GM19035 (cell line): ENCODE data around the gene PEX14.
A peak's percentile ranks its signal among the peaks of the same experiment; 100 is the strongest.
"Not testable (repeated sequence)": the region's sequence is repeated elsewhere in the genome, so short reads cannot be mapped to it uniquely, and the experiment has no call there.

Source experiments
- ATAC-seq: cut with Tn5 transposase; IDR thresholded peaks from one replicate; pipeline ENCODE4 v1.9.1; 2021; ENCODE audit not compliant: unreplicated experiment

PEX14 gene

DNA sequence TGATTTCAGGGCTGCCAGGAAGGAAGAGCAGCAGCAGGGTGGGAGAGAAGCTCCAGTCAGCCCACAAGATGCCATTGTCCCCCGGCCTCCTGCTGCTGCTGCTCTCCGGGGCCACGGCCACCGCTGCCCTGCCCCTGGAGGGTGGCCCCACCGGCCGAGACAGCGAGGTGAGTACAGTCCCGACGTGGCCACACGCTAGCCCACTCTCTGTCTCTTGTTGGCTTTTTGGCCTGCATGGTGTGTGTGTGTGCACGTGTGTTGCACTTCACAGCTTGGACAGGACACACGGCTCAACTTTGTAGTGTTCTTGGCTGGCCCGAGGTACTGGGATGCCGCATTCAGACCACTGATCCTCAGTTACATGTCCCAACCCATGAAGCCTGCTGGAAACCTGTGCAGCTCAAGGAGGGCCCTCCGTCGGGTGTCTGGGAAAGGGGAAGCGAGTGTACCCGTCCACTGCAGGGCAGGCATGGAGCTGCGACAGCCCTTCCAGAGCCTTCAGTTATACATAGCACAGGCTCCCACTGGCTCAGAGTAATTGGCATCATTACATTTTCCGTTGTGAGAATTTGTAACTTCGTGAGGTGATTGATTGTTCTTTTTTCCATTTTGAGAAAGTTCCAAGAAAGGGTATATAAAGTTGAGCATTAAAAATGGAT is 24.5 kb upstream of the PEX14 start:
- no peak for ATAC-seq

DNA sequence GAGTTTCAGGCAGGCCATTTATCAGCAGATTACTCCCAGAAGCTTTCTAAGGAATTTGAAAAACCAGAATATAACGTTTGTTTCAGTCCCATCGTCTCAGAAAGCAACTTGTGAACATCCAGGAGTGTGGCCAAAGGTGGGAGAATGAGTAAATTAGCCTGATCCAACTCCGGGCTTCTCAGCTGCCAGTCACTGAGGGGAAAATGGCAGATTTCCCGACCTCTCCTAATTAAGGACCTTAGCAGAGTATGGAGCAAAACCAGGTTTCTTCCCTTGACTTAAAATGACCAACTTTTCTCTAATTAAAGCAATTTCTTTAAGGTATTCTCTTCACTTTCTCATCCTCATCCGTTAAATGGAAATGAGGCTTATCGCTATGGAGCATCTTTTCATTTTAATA is 23.9 kb upstream of the PEX14 start:
- ATAC-seq, result no peak

DNA sequence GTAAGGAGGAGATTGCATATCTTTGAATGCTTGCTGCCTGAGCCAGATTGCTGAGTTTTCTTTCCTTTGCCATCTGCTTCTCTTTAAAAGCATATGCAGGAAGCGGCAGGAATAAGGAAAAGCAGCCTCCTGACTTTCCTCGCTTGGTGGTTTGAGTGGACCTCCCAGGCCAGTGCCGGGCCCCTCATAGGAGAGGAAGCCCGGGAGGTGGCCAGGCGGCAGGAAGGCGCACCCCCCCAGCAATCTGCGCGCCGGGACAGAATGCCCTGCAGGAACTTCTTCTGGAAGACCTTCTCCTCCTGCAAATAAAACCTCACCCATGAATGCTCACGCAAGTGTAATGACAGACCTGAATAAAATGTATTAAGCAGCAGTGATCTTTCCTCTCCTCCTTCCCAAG is 23.5 kb upstream of the PEX14 start:
- no peak for ATAC-seq

DNA sequence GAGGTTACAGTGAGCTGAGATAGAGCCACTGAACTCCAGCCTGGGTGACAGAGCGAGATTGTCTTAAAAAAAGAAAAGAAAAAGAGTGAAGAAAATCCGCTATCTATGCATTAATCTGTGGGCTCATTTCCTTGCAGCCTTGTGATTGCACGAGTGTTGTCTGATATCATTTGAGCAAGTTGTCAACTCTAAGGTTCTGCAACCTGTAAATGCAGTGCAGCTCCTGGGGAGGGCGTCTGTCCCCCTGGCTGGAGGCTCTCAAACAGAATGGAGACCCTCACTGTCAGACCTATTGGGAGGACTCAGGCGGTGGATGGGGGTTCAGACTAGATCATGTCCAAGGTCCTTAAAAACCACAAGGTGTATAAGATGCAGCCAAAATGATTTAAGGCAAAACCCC is 18.7 kb upstream of the PEX14 start:
- ATAC-seq, result no peak

DNA sequence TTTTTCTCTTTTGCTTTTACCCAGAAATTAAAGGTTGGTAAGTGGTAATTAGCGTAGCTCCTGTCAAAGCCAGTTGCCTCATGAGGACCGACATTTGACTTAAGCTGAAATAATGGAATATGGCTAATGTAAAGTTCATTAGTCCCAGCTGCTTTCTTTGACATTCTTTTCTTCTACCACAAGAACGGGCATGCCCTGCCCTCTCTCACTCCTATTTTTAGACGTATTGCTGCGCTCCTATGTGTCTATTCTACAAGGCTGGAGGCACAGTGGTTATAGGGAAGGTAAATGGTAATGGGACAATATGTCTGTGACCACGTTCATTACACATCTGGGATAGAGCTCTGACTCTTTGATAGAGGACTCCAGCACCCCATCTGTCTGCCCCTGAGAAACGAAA is 18.1 kb upstream of the PEX14 start:
- ATAC-seq, result no peak

DNA sequence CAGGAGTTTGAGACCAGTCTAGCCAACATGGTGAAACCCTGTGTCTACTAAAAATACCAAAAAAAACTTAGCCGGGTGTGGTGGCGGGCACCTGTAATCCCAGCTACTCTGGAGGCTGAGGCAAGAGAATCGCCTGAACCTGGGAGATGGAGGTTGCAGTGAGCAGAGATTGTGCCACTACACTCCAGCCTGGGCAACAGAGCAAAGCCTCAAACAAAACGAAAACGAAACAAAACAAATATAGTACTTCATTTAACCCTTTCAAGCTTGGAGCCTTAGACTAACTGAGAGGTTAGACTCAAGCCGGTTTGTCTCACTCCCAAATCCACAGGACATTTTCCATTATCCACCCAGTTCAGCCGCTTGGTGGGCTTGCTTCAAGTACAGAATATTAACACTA is 17.3 kb upstream of the PEX14 start:
- ATAC-seq, result not testable (repeated sequence)

DNA sequence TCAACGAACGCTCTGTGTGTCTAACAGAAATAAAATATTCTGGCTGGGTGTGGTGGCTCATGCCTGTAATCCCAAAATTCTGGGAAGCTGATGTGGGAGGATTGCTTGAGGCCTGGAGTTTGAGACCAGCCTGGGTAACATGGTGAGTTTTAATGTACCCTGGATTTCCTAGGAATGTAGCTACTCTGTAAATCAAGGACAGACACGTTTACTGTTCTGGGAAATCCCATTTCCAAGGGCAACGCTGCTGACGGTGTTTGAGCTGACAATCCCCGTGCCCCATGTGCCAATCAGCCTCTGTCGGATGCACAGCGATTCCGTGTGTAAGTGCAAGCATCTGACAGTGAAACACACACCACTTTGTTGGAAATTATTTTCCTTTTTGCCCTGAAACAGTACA is 16.9 kb upstream of the PEX14 start:
- ATAC-seq, result no peak

DNA sequence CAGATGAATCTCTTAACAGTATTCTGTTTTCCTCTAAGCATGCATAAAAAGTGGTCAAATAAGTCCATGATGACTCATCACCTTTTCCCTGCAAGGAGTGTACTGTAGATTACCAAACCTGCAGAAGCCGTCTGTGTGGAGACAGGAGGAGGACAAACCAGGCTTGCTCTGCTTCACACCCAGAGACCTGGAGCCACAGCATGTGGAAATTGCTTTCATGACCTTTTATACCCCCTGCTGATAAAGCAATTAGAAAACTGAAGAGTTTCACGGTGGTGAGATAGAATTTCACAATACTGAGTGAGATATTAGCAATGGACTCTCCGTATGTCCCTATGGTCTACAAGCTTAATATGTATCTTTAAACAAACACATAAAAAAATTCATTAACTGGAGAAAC is 15.6 kb upstream of the PEX14 start:
- no peak for ATAC-seq

DNA sequence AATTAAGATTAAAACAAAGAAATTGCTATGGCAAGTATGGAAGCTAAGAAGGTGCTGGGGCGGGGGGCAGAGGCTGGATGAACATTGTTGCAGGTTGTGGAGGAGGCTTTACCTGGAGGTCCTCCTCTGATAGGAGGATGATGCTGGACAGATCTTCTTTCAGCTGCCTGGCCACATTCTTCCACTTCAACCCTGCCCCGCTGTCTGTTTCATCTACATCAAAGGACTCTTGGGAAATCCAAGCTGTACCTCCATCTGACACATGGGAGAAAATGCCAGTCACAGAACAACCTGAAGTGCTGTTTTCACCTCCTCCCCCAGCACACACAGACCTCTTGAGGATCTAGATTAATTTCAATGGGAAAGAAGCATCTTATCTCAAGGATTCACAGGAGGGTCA is 7.7 kb upstream of the PEX14 start:
- no peak for ATAC-seq

DNA sequence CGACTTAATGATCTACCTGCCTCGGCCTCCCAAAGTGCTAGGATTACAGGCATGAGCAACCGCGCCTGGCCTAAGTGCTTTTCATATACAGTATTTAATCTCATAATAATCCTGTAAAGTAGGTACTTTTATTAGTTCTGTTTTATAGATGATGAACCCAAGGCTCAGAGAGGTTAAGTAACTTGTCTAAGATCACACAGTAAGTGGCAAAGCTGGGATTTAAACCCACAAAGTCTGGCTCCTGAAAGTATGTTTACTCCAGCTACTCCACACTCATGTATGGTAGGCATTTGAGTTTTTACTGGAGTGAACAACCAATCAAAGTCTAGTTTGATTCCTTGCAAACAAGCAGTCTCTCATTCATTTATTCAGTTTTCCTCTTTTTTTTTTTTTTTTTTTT is 4.7 kb upstream of the PEX14 start:
- no peak for ATAC-seq

DNA sequence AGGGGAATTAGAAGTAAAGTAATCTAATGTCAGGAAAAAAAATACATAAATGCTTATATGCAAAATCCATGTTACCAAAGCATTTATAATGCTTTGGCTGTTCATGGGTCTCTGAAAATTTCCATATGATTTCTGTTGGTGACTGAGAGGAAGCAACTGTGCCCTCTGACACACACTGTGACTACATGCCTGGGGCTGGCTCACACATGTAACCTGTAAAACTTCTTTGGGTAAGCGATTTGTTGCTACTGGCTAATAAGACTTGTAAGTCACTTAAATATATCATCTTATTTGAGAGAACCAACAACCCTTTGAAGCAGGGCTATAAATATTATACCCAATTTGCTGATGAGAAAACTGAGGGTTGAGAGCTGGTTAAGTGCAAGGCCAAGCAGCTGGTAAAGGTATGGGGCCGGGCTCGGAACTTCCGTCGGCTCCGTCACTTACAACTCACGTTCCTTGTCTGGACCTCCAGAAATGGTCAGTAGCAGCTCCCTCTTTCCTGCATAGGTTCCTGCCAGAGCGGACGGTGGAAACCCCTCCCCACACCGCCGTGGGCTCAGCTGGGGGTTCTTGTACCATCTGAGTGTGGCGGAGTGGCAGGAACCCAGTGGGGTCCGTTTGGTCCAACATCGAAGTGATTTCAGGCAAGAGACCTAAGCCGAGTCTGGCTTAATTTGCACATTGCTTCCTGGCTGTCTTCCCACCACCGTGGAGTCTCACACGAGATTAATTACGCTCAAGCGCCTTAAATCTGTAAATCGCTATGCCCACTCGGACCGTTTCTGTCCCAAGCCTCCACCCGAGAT is 3.1 kb upstream of the PEX14 start:
- ATAC-seq, result peak; percentile 2

DNA sequence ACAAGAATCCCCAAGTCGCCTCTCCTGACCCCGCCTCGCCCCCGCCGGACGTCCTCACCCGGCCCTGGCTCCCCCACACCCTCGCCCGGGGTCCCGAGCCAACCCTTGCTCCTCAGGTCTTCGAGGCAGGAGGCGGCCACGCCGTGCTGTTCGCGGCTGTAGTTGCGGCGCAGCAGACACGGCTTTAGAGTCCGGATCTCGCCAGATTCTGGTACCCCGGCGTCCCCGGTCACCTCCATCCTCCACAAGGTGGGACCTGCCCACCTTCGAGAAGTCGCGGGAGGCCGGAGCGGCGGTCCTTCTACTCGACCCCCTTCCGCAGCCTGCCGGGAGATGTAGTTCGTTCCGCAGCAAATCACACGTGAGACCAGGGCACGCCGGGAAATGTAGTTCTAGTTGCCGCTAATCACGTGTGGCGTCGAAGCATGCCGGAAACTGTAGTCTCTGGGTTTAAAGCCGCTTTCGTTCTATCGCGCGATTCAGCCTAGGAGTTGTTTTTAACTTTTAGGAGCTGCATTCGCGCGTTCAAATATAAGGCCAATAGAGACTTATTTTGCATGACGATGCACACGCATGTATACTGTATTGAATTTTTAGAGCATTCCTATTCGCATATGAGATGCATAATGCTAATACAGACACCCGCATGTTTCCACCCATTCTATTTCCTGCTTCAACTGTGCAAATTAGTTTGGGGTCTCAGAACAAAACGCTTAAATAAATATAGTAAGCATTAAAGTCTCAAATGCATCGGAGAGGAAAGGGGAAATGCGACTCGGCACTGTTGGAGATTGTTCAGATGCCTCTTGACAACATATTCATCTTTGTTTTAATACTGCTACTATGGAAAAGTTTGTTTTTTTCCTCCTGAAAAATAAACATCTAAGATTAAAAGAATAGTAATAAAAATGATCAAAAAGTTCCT is 2.3 kb upstream of the PEX14 start, which contains the start of gene DFFA:
TSS of gene DFFA (minus strand) at position 310 of the 925 bp plus-strand sequence. CDS start at position 239, 71 bp downstream.
- ATAC-seq, result peak; percentile 79

DNA sequence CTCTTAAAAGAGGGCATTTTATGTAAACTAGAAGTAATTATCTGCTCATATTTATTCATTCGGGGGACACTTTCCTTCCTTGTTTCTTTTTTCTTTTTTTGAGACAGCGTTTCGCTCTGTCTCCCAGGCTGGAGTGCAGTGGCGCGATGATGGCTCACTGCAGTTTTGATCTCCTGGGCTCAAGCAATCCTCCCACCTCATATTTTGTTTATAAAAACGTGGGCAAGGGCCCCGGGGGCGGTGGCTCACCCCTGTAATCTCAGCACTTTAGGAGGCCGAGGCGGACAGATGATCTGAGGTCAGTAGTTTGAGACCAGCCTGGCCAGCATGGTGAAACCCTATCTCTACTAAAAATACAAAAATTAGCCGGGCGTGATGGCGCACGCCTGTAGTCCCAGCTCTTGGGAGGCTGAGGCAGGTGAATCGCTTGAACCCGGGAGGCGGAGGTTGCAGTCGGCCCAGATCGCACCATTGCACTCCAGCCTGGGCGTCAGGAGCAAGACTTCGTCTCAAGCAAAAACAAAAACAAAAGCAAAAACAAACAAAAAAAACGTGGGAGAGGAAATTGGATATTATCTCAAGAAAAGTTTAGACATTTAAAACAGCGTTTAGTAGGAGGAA is 1.5 kb upstream of the PEX14 start:
- no peak for ATAC-seq

DNA sequence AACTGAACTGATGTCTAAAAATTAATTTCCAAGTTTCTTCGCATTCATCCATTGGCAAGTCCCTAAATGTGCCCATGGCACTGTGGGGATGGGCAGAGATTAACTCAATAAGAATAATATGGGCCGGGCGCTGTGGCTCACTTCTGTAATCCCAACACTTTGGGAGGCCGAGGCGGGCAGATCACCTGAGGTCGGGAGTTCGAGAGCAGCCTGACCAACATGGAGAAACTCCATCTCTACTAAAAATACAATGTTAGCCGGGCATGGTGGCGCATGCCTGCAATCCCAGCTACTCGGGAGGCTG is 489 bp upstream of the PEX14 start:
- ATAC-seq, result not testable (repeated sequence)

DNA sequence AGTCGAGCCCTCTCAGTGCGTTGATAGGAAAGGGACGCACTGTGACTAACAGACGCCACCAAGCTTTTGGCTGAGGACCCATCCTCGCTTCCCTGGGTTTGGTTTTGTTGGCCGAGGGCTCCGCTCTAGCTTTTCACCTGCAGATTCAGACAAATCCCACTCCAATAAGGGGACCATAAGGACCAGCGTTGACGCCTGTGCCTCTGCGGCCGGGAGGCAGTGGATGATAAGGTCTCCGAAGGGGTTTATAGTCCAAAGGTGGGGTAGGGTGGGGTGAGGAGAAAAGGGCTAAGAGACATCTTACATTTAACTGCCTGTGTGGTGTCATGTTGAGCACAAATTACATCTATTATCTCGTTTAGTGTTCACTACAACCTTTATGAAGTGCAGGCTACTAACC is 760 bp downstream of the PEX14 start:
- ATAC-seq, result no peak

DNA sequence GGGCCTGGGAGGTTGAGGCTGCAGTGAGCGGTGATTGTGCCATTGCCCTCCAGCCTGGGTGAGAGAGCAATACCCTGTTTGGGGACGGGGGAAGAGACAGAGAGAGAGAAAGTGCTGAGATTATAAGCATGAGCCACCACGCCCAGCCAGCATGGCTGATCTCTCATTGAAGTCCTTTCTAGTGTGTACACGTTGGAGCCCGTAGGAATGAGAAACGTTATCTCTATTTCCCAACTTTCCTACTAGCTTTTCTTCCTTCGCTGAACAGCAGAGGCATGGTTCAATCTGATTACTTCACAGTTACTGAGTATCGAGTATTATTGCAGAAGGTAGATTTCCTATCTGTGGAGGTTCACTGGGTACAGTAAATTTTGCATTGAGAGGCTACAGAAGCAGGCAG is 4.5 kb downstream of the PEX14 start:
- no peak for ATAC-seq

DNA sequence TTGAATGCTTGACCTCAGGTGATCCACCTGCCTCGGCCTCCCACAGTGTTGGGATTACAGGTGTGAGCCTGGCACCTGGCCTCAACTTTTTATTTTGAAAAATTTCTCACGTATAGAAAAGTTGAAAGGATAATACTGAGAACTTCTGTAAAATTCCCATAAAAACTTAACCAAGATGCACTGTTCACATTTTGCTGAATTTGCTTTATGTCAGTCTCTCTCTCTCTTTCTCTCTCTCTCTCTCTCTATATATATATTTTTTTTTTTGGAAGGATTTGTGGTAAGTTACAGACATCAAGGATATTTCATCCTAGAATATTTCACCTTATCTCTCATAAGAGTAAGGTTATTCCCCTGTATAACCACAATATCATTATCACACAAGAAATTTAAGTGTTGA is 5.9 kb downstream of the PEX14 start:
- no peak for ATAC-seq

DNA sequence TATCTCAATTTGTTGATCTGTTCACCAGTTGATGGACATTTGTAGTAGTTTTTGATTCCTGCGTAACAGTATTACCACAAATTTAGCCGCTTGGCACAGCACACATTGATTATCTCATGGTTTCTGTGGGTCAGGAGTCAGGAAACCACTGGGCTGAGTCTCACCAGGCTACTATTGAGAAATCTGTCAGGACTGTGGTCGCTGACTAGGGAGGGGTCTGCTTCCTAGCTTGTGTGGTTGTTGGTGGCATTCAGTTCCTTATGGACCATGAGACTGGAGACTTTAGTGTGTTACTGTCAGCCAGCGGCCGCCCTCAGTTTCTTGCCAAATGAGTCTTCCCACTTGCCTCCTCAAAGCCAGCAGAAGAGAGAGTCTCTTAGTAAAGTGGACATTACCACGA is 9.8 kb downstream of the PEX14 start:
- ATAC-seq, result no peak

DNA sequence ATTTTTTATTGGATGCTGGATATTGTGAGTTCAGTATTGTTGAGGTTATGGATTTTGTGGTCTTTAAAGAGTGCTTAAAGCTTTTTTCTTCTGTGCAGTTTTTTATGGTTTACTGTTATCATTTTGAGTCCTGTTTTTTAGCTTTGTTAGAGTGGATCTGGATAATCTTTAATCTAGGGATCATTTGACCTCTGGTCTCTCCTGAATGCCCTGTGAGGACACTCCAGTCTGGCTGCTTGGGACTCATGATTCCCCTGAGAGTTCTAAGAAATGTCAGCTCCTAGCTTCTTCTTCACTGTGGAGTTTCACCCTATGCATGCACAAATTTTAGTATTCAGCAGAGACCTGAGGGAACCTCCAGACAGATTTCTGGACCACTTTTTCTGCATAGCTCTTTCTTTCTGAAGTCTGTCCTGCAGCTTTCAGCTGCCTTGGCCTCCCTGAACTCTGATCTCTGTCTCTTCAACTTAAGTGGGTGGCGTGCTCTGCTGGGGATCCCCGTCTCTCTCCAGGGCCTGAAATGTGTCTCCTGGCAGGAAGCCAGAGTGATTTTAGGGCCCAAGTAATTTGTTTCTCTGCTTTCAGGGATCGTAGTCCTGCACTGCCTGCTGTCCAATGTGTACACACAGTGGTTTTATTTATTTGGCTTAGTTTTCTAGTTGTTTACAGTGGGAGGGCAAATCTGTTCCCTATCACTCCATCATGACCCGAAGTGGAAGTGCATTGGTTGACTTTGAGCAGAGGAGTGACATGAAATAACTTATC is 14.7 kb downstream of the PEX14 start:
- ATAC-seq, result no peak

DNA sequence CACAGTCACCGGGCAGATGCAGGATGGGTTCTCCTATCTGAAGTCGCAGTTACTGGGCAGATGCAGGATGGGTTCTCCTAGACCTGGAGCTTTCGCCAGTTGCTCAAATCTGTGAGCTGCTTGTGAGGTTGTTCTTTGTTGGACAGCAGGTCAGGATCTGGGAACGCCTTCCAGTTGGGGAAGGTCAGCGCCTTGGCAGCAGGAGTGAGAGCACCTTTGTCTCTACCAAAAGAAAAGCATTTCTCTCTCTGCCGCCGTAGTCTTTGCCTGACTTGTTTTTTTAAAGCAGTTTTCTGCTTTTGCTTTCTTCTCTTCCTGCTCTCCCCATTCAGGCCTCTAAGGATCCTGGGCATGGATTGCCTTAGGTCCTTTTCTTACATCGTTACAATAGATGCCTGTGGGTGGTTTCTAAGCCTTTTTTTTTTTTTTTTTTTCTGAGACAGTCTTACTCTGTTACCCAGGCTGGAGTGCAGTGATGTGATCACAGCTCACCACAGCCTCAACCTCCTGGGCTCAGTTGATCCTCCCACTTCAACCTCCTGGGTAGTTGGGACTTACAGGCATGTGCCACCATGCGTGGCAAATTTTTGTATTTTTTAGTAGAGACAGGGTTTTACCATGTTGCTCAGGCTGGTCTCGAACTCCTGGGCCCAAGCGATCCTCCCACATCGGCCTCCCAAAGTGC is 15.7 kb downstream of the PEX14 start:
- no peak for ATAC-seq
